Smooth muscle cell (in vitro differentiated cells): ENCODE measurements around the gene ACTL6B. TPM values are rescaled to one million over a fixed set of nuclear protein-coding genes. Genes with fewer than 3 reads are reported as not detected.

Source experiments
- DNase-seq: peaks from one replicate; lab custom pipeline; 2025; ENCODE audit not compliant: unreplicated experiment; lab: John Stamatoyannopoulos, UW
- H2AFZ ChIP-seq: fragments of 200-600 bp; sonication (generic); 2 replicates; pipeline ENCODE4 v1.6.0; 2016; ENCODE audit warnings: antibody characterized with exemption, low read depth, mild to moderate bottlenecking
- H3F3A ChIP-seq: fragments of 200-600 bp; sonication (generic); 2 replicates; pipeline ENCODE4 v1.6.0; 2017; ENCODE audit warnings: antibody characterized with exemption, low read depth
- H3K27ac ChIP-seq: fragments of 200-600 bp; sonication (generic); 2 replicates; pipeline ENCODE4 v1.5.1; 2016; ENCODE audit warnings: low read depth, mild to moderate bottlenecking
- H3K27me3 ChIP-seq: fragments of 200-600 bp; sonication (generic); 2 replicates; pipeline ENCODE4 v1.6.1; 2016; ENCODE audit warnings: low read depth, mild to moderate bottlenecking
- H3K36me3 ChIP-seq: fragments of 200-600 bp; sonication (generic); 2 replicates; pipeline ENCODE4 v1.5.1; 2016; ENCODE audit warnings: low read depth
- H3K4me1 ChIP-seq: fragments of 200-600 bp; sonication (generic); 2 replicates; pipeline ENCODE4 v1.5.1; 2016; ENCODE audit warnings: low read depth
- H3K4me2 ChIP-seq: fragments of 200-600 bp; sonication (generic); 2 replicates; pipeline ENCODE4 v1.6.0; 2016; ENCODE audit warnings: mild to moderate bottlenecking
- H3K4me3 ChIP-seq: fragments of 200-600 bp; sonication (generic); 2 replicates; pipeline ENCODE4 v1.5.1; 2016; ENCODE audit warnings: mild to moderate bottlenecking
- H3K79me2 ChIP-seq: fragments of 200-600 bp; sonication (generic); 2 replicates; pipeline ENCODE4 v1.6.0; 2016; ENCODE audit warnings: low read depth, mild to moderate bottlenecking
- H3K9ac ChIP-seq: fragments of 200-600 bp; sonication (generic); 2 replicates; pipeline ENCODE4 v1.6.0; 2016; ENCODE audit warnings: low read depth
- H3K9me3 ChIP-seq: fragments of 200-600 bp; sonication (generic); replicated peaks from 2 replicates; pipeline ENCODE4 v1.5.1; 2016; ENCODE audit warnings: low read depth
- H4K20me1 ChIP-seq: fragments of 200-600 bp; sonication (generic); 2 replicates; pipeline ENCODE4 v1.6.0; 2016; ENCODE audit warnings: low read depth
- CTCF ChIP-seq: fragments of 200-600 bp; sonication (generic); IDR thresholded peaks from 2 replicates; pipeline ENCODE4 v1.5.1; 2017; ENCODE audit warnings: borderline replicate concordance, mild to moderate bottlenecking, antibody characterized with exemption; ENCODE audit not compliant: insufficient read depth, poor library complexity, severe bottlenecking
- WGBS: methylation state at CpG from one replicate; pipeline ENCODE4 v1.1.7; 2016; ENCODE audit warnings: low lambda C conversion rate; 5-methylcytosine and 5-hydroxymethylcytosine counted together
- polyA plus RNA-seq: library from polyadenylated mRNA; unstranded; fragments of >200 nt; fragmentation: Nextera tagmentation; extraction: Ambion mirVana; gene quantifications from 2 replicates; pipeline ENCODE4 v1.2.1, GENCODE V29; 2016
- total RNA-seq: library from RNA; depleted of rRNA; stranded (reverse); fragments of >200 nt; gene quantifications from 2 replicates; pipeline ENCODE4 v1.2.3, GENCODE V29; 2014

The ACTL6B gene
- total and polyA plus RNA-seq, 2 experiments from 2014 or later: not detected

- no peak for TF ChIP-seq CTCF
- Histone ChIP-seq H3K27me3 (no peaks in the 10 kb centered on the region), H3K4me2 (no peak overlapping the region), H3K4me3 (no peak overlapping the region), H3K9me3 (no peaks in the 10 kb centered on the region), H3K4me1 (peaks cover 3% of the 10 kb centered on the region), H4K20me1 (no peaks in the 10 kb centered on the region), H3K36me3 (no peaks in the 10 kb centered on the region), H3K9ac (no peak overlapping the region), H3F3A (no peaks in the 10 kb centered on the region), H3K79me2 (no peaks in the 10 kb centered on the region), H3K27ac (no peak overlapping the region), H2AFZ (no peak overlapping the region)
- WGBS: 92% methylated on average over 21 of the region's 21 CpGs
- no peak for DNase-seq
Observed at GRCh38 chr7:100627238-100627549, 29.1 kb downstream of the ACTL6B start.

DNA sequence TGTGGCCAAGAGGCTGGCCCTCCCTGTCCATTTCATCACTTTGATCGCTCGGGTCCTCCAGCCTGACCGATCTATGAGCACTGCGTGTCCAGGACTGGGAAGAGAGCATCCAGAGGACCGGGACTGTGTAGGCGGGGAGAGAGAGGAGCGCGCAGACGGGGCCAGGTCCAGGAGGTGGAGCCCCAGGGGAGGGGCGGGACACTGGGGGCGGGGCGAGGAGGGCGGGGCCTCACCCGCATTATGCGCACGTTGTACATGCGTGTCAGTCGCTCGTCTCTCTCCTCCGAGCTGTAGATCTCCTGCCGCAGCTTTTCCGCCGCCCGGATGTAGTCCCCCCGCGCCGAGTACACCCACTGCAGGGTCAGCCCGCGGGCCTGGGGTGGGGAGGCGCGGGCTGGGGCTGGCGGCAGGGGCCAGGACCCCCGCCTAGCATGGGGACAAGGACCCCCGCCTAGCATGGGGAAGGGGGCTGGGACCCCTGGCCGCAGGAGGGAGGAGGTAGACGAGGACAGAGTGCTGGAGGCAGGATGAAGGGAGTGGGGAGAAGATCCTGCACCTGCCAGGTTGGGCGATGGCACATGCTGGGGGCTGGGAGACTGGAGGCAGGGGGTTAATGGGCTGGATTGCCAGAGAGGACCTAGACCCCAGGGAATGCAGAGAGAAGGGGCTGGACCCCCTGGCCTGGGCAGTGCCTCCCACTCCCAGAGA is 29.6 kb downstream of the ACTL6B start:
- TF ChIP-seq CTCF: no peak
- H2AFZ ChIP-seq: no peak overlapping the region
- H3K9me3 ChIP-seq: no peaks in the 10 kb centered on the region
- peak overlapping the region; percentile 94 for H3K4me2 ChIP-seq
- H3K79me2 ChIP-seq: no peaks in the 10 kb centered on the region
- H3K4me3 ChIP-seq: peak overlapping the region; percentile 46
- H3F3A ChIP-seq: no peaks in the 10 kb centered on the region
- H3K27ac ChIP-seq: no peak overlapping the region
- peaks cover 3% of the 10 kb centered on the region for H3K4me1 ChIP-seq
- no peaks in the 10 kb centered on the region for H4K20me1 ChIP-seq
- no peaks in the 10 kb centered on the region for H3K36me3 ChIP-seq
- H3K27me3 ChIP-seq: no peaks in the 10 kb centered on the region
- no peak overlapping the region for H3K9ac ChIP-seq
- peak; percentile 62 for DNase-seq
- WGBS: 14% methylated on average over 16 of the region's 37 CpGs

DNA sequence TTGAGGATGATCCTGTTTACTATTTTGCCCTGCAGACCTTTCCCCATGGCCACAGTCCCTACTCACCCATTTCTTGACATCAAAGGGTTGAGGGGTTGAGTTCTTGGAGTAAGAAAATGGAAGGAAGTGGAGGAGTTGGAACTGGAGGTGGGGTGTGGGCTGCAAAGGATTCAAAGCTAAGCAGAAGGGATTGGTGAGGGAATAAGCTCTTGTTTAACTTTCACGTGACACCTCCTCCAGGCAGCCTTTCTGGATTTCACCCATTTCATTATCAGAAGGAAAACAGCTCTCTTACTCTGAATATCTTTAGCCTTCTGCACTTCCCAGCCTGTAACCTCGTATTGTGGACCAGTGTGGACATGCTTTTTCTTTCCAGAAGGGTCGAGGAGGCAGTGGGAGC is 30.2 kb downstream of the ACTL6B start:
- H3K4me1 ChIP-seq: peaks cover 3% of the 10 kb centered on the region
- no peaks in the 10 kb centered on the region for H3K9me3 ChIP-seq
- no peaks in the 10 kb centered on the region for H3K79me2 ChIP-seq
- H3K4me2 ChIP-seq: peak overlapping the region; percentile 94
- no peak overlapping the region for H3K9ac ChIP-seq
- no peaks in the 10 kb centered on the region for H3F3A ChIP-seq
- H2AFZ ChIP-seq: no peak overlapping the region
- peak overlapping the region; percentile 46 for H3K4me3 ChIP-seq
- WGBS: 28% methylated on average over 3 of the region's 3 CpGs
- H3K27ac ChIP-seq: no peak overlapping the region
- no peak for DNase-seq
- no peaks in the 10 kb centered on the region for H3K27me3 ChIP-seq
- no peaks in the 10 kb centered on the region for H4K20me1 ChIP-seq
- TF ChIP-seq CTCF: no peak
- H3K36me3 ChIP-seq: no peaks in the 10 kb centered on the region
